Measurements from ENCODE around the gene SMIM22. TPM values are rescaled to one million over a fixed set of nuclear protein-coding genes. Genes with fewer than 3 reads are reported as not detected.

Gene SMIM22
- total RNA-seq, result not detected
- polyA plus RNA-seq, result not detected
- not detected for total RNA-seq

GRCh38 chr16:4795181-4795827 is at the start of gene SMIM22:
SMIM22 (plus strand) TSS chr16:4795369; CDS start chr16:4795735, 366 bp downstream.
- Histone ChIP-seq H3K36me3 (ENCODE audit: control insufficient read depth in 2 of 3, insufficient read depth in 3 of 3, low read length in 3 of 3) (peaks cover 0 to 8% (median 0%) of the 10 kb centered on the region in 3 experiments), H3K27me3 (ENCODE audit: control insufficient read depth in 2 of 2, insufficient read depth in 2 of 2, low read length in 2 of 2) (no peaks in the 10 kb centered on the region), H3K9me3 (ENCODE audit: control insufficient read depth in 2 of 3, low read length in 3 of 3) (no peaks in the 10 kb centered on the region), H3K4me1 (ENCODE audit: control insufficient read depth in 2 of 2, insufficient read depth in 2 of 2, low read length in 2 of 2) (no peaks in the 10 kb centered on the region), H3K27ac (ENCODE audit: low read depth, low read length) (no peak within 1 kb of the TSS), H3K4me3 (ENCODE audit: low read length) (no peak within 1 kb of the TSS)
- intact Hi-C loops (cut with micrococcal nuclease), result no loop called here
- H3K9me3 Mint-ChIP-seq, result no peaks in the 10 kb centered on the region
- CTCF ChIA-PET, result no interaction called here
- no peaks in the 10 kb centered on the region for H3K36me3 Mint-ChIP-seq
- ATAC-seq, result no peak
- peaks cover 0 to 4% (median under 1%) of the 10 kb centered on the region in 7 donors for H3K4me1 Mint-ChIP-seq
- H3K4me3 Mint-ChIP-seq, result no peak within 1 kb of the TSS
- POLR2A ChIA-PET, result no interaction called here
- DNase-seq, result no peak
- H3K27me3 Mint-ChIP-seq, result no peaks in the 10 kb centered on the region
- no peak within 1 kb of the TSS for H3K27ac Mint-ChIP-seq

GRCh38 chr16:4746215-4746614 is 49.0 kb upstream of the SMIM22 start:
- peaks cover 0 to 7% (median 0%) of the 10 kb centered on the region in 3 experiments for H3K36me3 ChIP-seq (ENCODE audit: control insufficient read depth in 2 of 3, insufficient read depth in 3 of 3, low read length in 3 of 3)
- ATAC-seq, result no peak
- H3K4me3 Mint-ChIP-seq, result peak overlapping the region in 1 of 10 donors; percentile 16

GRCh38 chr16:4746991-4747574 is 48.1 kb upstream of the SMIM22 start:
- Histone ChIP-seq H3K4me3 (ENCODE audit: low read length) (no peak overlapping the region), H3K36me3 (ENCODE audit: control insufficient read depth in 2 of 3, insufficient read depth in 3 of 3, low read length in 3 of 3) (peaks cover 0 to 16% (median 0%) of the 10 kb centered on the region in 3 experiments), H3K4me1 (ENCODE audit: control insufficient read depth in 2 of 2, insufficient read depth in 2 of 2, low read length in 2 of 2) (peaks cover 0 to 15% of the 10 kb centered on the region in 2 donors), H3K27ac (ENCODE audit: low read depth, low read length) (peak overlapping the region; percentile 49), H3K9me3 (ENCODE audit: control insufficient read depth in 2 of 3, low read length in 3 of 3) (no peaks in the 10 kb centered on the region), H3K27me3 (ENCODE audit: control insufficient read depth in 2 of 2, insufficient read depth in 2 of 2, low read length in 2 of 2) (no peaks in the 10 kb centered on the region)
- Mint-ChIP-seq H3K36me3 (peaks cover 0 to 7% (median 0%) of the 10 kb centered on the region in 5 donors), H3K9me3 (no peaks in the 10 kb centered on the region), H3K27me3 (no peaks in the 10 kb centered on the region), H3K27ac (peak overlapping the region in 4 of 9 donors; percentile 8 to 89 (median 83)), H3K4me3 (peak overlapping the region in 3 of 10 donors; percentile 57 to 74 (median 70)), H3K4me1 (peaks cover 13 to 50% (median 18%) of the 10 kb centered on the region in 7 donors)
- POLR2A ChIA-PET, result interaction anchor here (0.6 to 1.1 kb wide), 4 partner anchors 12 to 210 kb away, joined by 3 to 5 read pairs (median 3); no protein-coding TSS in a partner anchor
- ATAC-seq, result no peak
- intact Hi-C loops (cut with micrococcal nuclease), result no loop called here
- CTCF ChIA-PET, result no interaction called here
- DNase-seq, result no peak

More at GRCh38 chr16:4746215-4746614, 49.0 kb upstream of the SMIM22 start:
- ChIA-PET POLR2A (interaction anchor here (1.2 kb wide), 1 partner anchor 11 kb away, joined by 3 read pairs; the partner anchor contains the start of gene DNAAF8), CTCF (no interaction called here)
- intact Hi-C loops (cut with micrococcal nuclease), result no loop called here
- H3K27me3 ChIP-seq (ENCODE audit: control insufficient read depth in 2 of 2, insufficient read depth in 2 of 2, low read length in 2 of 2), result no peaks in the 10 kb centered on the region
- DNase-seq, result no peak
- H3K4me3 ChIP-seq (ENCODE audit: low read length), result no peak overlapping the region
- peaks cover 0 to 15% of the 10 kb centered on the region in 2 donors for H3K4me1 ChIP-seq (ENCODE audit: control insufficient read depth in 2 of 2, insufficient read depth in 2 of 2, low read length in 2 of 2)
- Mint-ChIP-seq H3K36me3 (peaks cover 0 to 3% (median 0%) of the 10 kb centered on the region in 5 donors), H3K27ac (peak overlapping the region in 4 of 9 donors; percentile 14 to 41 (median 38)), H3K4me1 (peaks cover 13 to 50% (median 18%) of the 10 kb centered on the region in 7 donors), H3K9me3 (no peaks in the 10 kb centered on the region), H3K27me3 (no peaks in the 10 kb centered on the region)
- H3K9me3 ChIP-seq (ENCODE audit: control insufficient read depth in 2 of 3, low read length in 3 of 3), result no peaks in the 10 kb centered on the region
- no peak overlapping the region for H3K27ac ChIP-seq (ENCODE audit: low read depth, low read length)

- CTCF ChIA-PET, result no interaction called here
- H3K27ac Mint-ChIP-seq, result peak overlapping the region; percentile 53 to 93 (median 84)
- H3K9me3 ChIP-seq (ENCODE audit: control insufficient read depth in 2 of 3, low read length in 3 of 3), result no peaks in the 10 kb centered on the region
- H3K9me3 Mint-ChIP-seq, result no peaks in the 10 kb centered on the region
- H3K4me1 ChIP-seq (ENCODE audit: control insufficient read depth in 2 of 2, insufficient read depth in 2 of 2, low read length in 2 of 2), result peaks cover 0 to 15% of the 10 kb centered on the region in 2 donors
- H3K36me3 Mint-ChIP-seq, result peaks cover 0 to 7% (median 0%) of the 10 kb centered on the region in 5 donors
- POLR2A ChIA-PET, result interaction anchor here (1.0 kb wide), 1 partner anchor 40 kb away, joined by 3 read pairs; no protein-coding TSS in a partner anchor
- no peaks in the 10 kb centered on the region for H3K27me3 Mint-ChIP-seq
- DNase-seq (peak in 1 of 9 donors; percentile 24), ATAC-seq (no peak)
- peak overlapping the region; percentile 49 for H3K27ac ChIP-seq (ENCODE audit: low read depth, low read length)
- no peak overlapping the region for H3K4me3 ChIP-seq (ENCODE audit: low read length)
- intact Hi-C loops (cut with micrococcal nuclease), result no loop called here
- H3K4me3 Mint-ChIP-seq, result peak overlapping the region in 7 of 10 donors; percentile 57 to 83 (median 70)
- H3K4me1 Mint-ChIP-seq, result peaks cover 11 to 45% (median 18%) of the 10 kb centered on the region in 7 donors
- no peaks in the 10 kb centered on the region for H3K27me3 ChIP-seq (ENCODE audit: control insufficient read depth in 2 of 2, insufficient read depth in 2 of 2, low read length in 2 of 2)
- peaks cover 0 to 26% (median 2%) of the 10 kb centered on the region in 3 experiments for H3K36me3 ChIP-seq (ENCODE audit: control insufficient read depth in 2 of 3, insufficient read depth in 3 of 3, low read length in 3 of 3)
Observed at GRCh38 chr16:4747906-4748681, 47.1 kb upstream of the SMIM22 start.

- Histone ChIP-seq H3K4me3 (ENCODE audit: low read length) (no peak overlapping the region), H3K27ac (ENCODE audit: low read depth, low read length) (no peak overlapping the region), H3K27me3 (ENCODE audit: control insufficient read depth in 2 of 2, insufficient read depth in 2 of 2, low read length in 2 of 2) (no peaks in the 10 kb centered on the region), H3K4me1 (ENCODE audit: control insufficient read depth in 2 of 2, insufficient read depth in 2 of 2, low read length in 2 of 2) (peaks cover 0 to 15% of the 10 kb centered on the region in 2 donors), H3K36me3 (ENCODE audit: control insufficient read depth in 2 of 3, insufficient read depth in 3 of 3, low read length in 3 of 3) (peaks cover 0 to 33% (median 2%) of the 10 kb centered on the region in 3 experiments), H3K9me3 (ENCODE audit: control insufficient read depth in 2 of 3, low read length in 3 of 3) (no peaks in the 10 kb centered on the region)
- Mint-ChIP-seq H3K9me3 (no peaks in the 10 kb centered on the region), H3K4me3 (peak overlapping the region in 4 of 10 donors; percentile 13 to 83 (median 72)), H3K27me3 (no peaks in the 10 kb centered on the region), H3K36me3 (peaks cover 0 to 7% (median 0%) of the 10 kb centered on the region in 5 donors), H3K4me1 (peaks cover 5 to 38% (median 18%) of the 10 kb centered on the region in 7 donors), H3K27ac (peak overlapping the region in 7 of 9 donors; percentile 62 to 93 (median 84))
- DNase-seq, result no peak
- intact Hi-C loops (cut with micrococcal nuclease), result no loop called here
- ChIA-PET CTCF (no interaction called here), POLR2A (no interaction called here)
- no peak for ATAC-seq
Observed at GRCh38 chr16:4748682-4749411, 46.3 kb upstream of the SMIM22 start.
